ENCODE results near the gene C20orf141.

The C20orf141 gene

GRCh38 chr20:2851086-2851485 is 36.3 kb downstream of the C20orf141 start:
- DNase-seq: no peak

DNA sequence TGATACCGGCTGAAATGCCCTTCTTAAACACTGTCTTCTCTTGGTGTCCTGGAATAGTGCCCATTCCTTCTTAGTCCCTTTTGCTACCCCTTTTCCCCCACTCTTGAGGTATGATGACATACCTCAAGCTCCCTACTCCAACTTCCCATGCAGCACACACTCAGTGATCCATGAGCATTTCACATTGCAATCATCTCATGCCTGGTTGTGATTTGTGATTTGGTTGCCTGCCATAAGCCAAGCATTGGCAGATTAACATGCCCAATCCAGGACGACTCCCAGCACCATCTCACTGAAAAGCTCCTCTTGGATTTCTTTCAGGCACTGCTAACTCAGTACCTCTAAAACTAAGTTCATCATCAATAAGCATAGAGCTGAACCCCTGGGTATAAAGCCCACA is 43.8 kb downstream of the C20orf141 start:
- no peak for DNase-seq

DNA sequence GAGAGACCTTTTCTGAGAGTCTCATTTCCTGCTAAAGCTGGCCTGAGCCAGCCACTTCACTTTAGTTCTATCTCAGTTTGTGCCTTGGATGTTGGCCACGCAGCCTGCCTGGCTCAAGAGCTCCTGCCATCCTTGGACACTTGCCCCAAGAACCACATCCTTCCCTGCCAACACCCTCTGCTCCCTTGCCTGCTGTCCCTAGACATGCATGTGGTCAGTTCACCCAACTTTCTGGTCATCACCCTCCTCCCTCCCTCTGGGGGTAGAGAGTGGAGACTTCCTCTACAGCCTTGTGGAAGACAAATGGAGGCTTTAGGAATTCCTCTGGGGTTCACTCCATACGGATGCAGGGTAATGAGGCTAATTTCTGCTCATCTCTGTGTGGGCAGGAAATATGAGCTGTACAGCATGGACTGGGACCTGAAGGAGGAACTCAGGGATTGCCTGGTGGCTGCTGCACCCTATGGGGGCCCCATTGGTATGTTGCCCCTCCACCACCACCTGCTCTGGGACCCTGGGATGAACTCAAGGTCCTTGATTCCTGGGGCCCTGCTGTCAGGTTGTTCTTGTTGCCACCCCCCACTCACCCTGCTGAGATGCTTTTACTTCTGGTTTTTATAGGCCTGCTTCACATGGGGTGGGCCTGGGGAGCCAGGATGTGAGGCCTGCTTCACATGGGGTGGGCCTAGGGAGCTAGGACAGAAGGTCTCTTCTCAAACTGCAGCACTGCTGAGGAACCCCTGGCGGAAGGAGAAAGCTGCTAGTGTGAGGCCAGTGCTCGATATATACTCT is 44.7 kb downstream of the C20orf141 start:
- no peak for DNase-seq

DNA sequence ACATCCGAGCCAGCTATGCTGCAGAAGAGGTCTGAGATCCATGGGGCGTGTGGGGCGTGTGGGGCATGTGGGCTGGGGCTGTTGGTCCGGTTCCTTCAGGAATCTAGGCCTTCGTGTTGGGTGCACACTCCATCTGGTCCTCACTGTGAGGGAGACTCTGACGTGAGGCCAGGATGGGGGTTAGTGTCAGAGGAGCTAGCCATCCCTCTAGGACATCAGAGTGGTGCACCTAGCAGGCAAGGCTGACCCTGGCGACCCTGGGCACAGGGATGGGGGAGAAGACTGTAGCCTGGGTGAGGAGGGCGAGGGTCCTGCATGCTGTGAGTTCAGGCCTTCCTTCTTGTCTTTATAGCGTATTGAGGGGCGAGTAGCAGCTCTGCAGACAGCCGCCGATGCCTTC is 49.8 kb downstream of the C20orf141 start:
- DNase-seq: no peak

GRCh38 chr20:2865101-2865500 is 50.3 kb downstream of the C20orf141 start:
- no peak for DNase-seq
